Cardiac muscle cell (in vitro differentiated cells and primary cell): ENCODE measurements around the gene EHMT2. TPM values are rescaled to one million over a fixed set of nuclear protein-coding genes. Genes with fewer than 3 reads are reported as not detected.
A peak's percentile ranks its signal among the peaks of the same experiment; 100 is the strongest.

Experiments used
- DNase-seq, 2 donors: peaks; one replicate each; pipeline versions ENCODE4 v3.0.0 to v3.0.0-alpha.2; 2010 to 2017; ENCODE audit warnings: low read depth in 1 of 2, low spot score in 1 of 2
- H3K27ac ChIP-seq: fragments of 200-600 bp; sonication (generic); 2 replicates; pipeline ENCODE4 v1.5.1; 2016
- H3K27me3 ChIP-seq: fragments of 200-600 bp; sonication (generic); 2 replicates; pipeline ENCODE4 v1.6.0; 2016; ENCODE audit warnings: control low read depth
- H3K36me3 ChIP-seq: fragments of 200-600 bp; sonication (generic); 2 replicates; pipeline ENCODE4 v1.5.1; 2016; ENCODE audit warnings: control low read depth
- H3K4me1 ChIP-seq: fragments of 200-600 bp; sonication (generic); 2 replicates; pipeline ENCODE4 v1.8.1; 2017; ENCODE audit warnings: low read depth, mild to moderate bottlenecking, mixed run types
- H3K4me3 ChIP-seq: fragments of 200-600 bp; sonication (generic); 2 replicates; pipeline ENCODE4 v1.5.1; 2016; ENCODE audit warnings: mild to moderate bottlenecking
- H3K9me3 ChIP-seq: fragments of 200-600 bp; sonication (generic); 2 replicates; pipeline ENCODE4 v1.5.1; 2017; ENCODE audit warnings: low read depth, mild to moderate bottlenecking, control low read depth
- CTCF ChIP-seq: IDR thresholded peaks from 2 replicates; pipeline ENCODE4 v1.5.1; 2012; ENCODE audit warnings: low read depth, mild to moderate bottlenecking, low read length
- polyA plus RNA-seq: library from polyadenylated mRNA; unstranded; fragments of >200 nt; fragmentation: Nextera tagmentation; extraction: Ambion mirVana; gene quantifications from 2 replicates; pipeline ENCODE4 v1.2.1, GENCODE V29; 2016
- total RNA-seq: library from RNA; depleted of rRNA; stranded (reverse); fragments of >200 nt; gene quantifications from 2 replicates; pipeline ENCODE4 v1.2.3, GENCODE V29; 2016

EHMT2 gene
- total and polyA plus RNA-seq, 2 experiments from 2014 or later, result 89.6 to 120 TPM

DNA sequence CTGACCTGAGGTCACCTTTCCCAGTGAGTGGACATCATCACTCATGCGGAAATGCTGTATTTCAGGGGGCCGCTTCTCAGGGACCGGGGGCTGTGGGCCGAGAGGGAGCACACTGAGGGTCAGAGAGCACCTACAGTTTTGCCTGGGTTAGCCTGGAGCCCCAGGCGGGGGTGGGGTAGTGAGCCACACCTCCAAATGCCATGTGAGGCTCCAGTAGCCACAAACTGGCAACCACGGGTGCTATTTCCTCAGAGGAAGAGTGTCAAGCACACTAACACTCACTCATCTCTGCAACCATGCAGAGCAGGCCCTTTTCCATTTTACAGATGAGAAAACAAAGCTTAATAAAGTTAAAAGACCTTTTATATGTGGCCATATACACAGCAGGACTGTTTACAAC, 4.7 kb downstream of the EHMT2 start:
- Histone ChIP-seq H3K4me1 (peaks cover 5% of the 10 kb centered on the region), H3K27me3 (no peaks in the 10 kb centered on the region), H3K4me3 (no peak overlapping the region), H3K9me3 (no peaks in the 10 kb centered on the region), H3K36me3 (peaks cover 63% of the 10 kb centered on the region), H3K27ac (no peak overlapping the region)
- no peak for DNase-seq
- TF ChIP-seq CTCF, result no peak

GRCh38 chr6:31889331-31889972, 8.0 kb downstream of the EHMT2 start:
- no peaks in the 10 kb centered on the region for H3K4me1 ChIP-seq
- no peak for TF ChIP-seq CTCF
- DNase-seq, result no peak
- H3K4me3 ChIP-seq, result no peak overlapping the region
- peaks cover 71% of the 10 kb centered on the region for H3K36me3 ChIP-seq
- H3K27me3 ChIP-seq, result no peaks in the 10 kb centered on the region
- no peak overlapping the region for H3K27ac ChIP-seq
- no peaks in the 10 kb centered on the region for H3K9me3 ChIP-seq

GRCh38 chr6:31888276-31889258, 8.9 kb downstream of the EHMT2 start:
- Histone ChIP-seq H3K4me3 (no peak overlapping the region), H3K9me3 (no peaks in the 10 kb centered on the region), H3K4me1 (no peaks in the 10 kb centered on the region), H3K36me3 (peaks cover 72% of the 10 kb centered on the region), H3K27ac (no peak overlapping the region), H3K27me3 (no peaks in the 10 kb centered on the region)
- peak; percentile 79 for TF ChIP-seq CTCF
- DNase-seq, result peak in 1 of 2 donors; percentile 26

GRCh38 chr6:31887173-31888007, 10.1 kb downstream of the EHMT2 start:
- TF ChIP-seq CTCF, result no peak
- H3K36me3 ChIP-seq, result peaks cover 72% of the 10 kb centered on the region

DNA sequence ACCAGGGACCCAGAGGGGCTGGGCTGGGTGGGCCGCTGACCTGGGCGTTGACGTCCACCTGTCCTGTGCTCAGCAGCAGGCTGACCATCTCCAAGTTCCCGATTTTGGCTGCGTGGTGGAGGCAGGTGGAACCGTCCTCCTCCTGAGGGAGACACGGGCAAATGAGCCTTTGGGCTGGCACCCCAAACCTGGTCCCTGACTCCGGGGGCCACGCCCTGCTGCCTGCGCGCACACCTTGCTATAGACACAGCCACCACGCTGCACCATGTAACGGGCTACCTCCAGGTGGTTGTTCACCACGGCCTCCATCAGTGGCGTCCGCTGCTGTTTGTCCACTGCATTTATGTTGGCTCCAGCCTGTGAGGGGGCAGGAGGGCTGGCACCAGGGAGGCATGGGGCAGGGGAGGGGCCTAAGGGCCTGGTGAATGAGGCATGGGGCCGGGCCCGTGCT, 10.9 kb downstream of the EHMT2 start:
- H3K4me1 ChIP-seq, result no peaks in the 10 kb centered on the region
- no peaks in the 10 kb centered on the region for H3K9me3 ChIP-seq
- no peak overlapping the region for H3K27ac ChIP-seq
- TF ChIP-seq CTCF, result no peak
- H3K4me3 ChIP-seq, result no peak overlapping the region
- peaks cover 76% of the 10 kb centered on the region for H3K36me3 ChIP-seq
- H3K27me3 ChIP-seq, result no peaks in the 10 kb centered on the region
- DNase-seq, result no peak

More at GRCh38 chr6:31887173-31888007, 10.1 kb downstream of the EHMT2 start:
- Histone ChIP-seq H3K27ac (no peak overlapping the region), H3K4me3 (no peak overlapping the region), H3K9me3 (no peaks in the 10 kb centered on the region), H3K4me1 (no peaks in the 10 kb centered on the region), H3K27me3 (no peaks in the 10 kb centered on the region)
- DNase-seq, result no peak
